WTC11 (cell line): ENCODE measurements around the gene DNAJB8. TPM values are rescaled to one million over a fixed set of nuclear protein-coding genes. Genes with fewer than 3 reads are reported as not detected.
A peak's percentile ranks its signal among the peaks of the same experiment; 100 is the strongest.

Experiments used
- ATAC-seq: fragments of 200-7000 bp; cut with Tn5 transposase; 2 replicates; pipeline ENCODE4 v1.10.0; 2021; ENCODE audit warnings: mild to moderate bottlenecking, moderate library complexity
- CTCF ChIA-PET: fragments of 300-600 bp; sonication (Branson Sonifier 250); formaldehyde crosslinking; loops from one replicate; lab custom pipeline; 2021; ENCODE audit warnings: antibody characterized with exemption; lab: Charles Lee
- POLR2A ChIA-PET: fragments of 350-600 bp; sonication (Branson Sonifier 250); formaldehyde crosslinking; loops from one replicate; lab custom pipeline; 2021; ENCODE audit warnings: antibody characterized with exemption; lab: Charles Lee
- DNase-seq: peaks from one replicate; pipeline ENCODE4 v3.0.0; 2021; ENCODE audit warnings: low spot score
- H3K27ac Mint-ChIP-seq: 2 replicates; pipeline ENCODE4 v1.8.0; 2021; ENCODE audit warnings: mixed read lengths
- H3K27me3 Mint-ChIP-seq: 2 replicates; pipeline ENCODE4 v1.8.0; 2021; ENCODE audit warnings: low read depth, mild to moderate bottlenecking, moderate library complexity, mixed read lengths
- H3K36me3 Mint-ChIP-seq: 2 replicates; pipeline ENCODE4 v1.8.0; 2021; ENCODE audit warnings: mixed read lengths
- H3K4me1 Mint-ChIP-seq: 2 replicates; pipeline ENCODE4 v1.8.0; 2022; ENCODE audit warnings: mixed read lengths
- H3K4me3 Mint-ChIP-seq: 2 replicates; pipeline ENCODE4 v1.8.0; 2021; ENCODE audit warnings: mild to moderate bottlenecking, moderate library complexity, mixed read lengths
- H3K9me3 Mint-ChIP-seq: 2 replicates; pipeline ENCODE4 v1.8.0; 2021; ENCODE audit warnings: mixed read lengths
- ATF3 ChIP-seq: sonication (generic); formaldehyde crosslinking; conservative IDR thresholded peaks from 2 replicates; pipeline ENCODE4 v1.8.1; 2022; ENCODE audit warnings: mild to moderate bottlenecking, missing genetic modification reagents
- E2F1 ChIP-seq: sonication (generic); formaldehyde crosslinking; IDR thresholded peaks from 2 replicates; pipeline ENCODE4 v1.8.0; 2022; ENCODE audit warnings: mild to moderate bottlenecking, missing genetic modification reagents
- EMX1 ChIP-seq: fragments of 250-450 bp; sonication (Bioruptor Pico); IDR thresholded peaks from 2 replicates; pipeline ENCODE4 v1.8.0; 2021; ENCODE audit warnings: mild to moderate bottlenecking
- ESRRA ChIP-seq: sonication (generic); formaldehyde crosslinking; IDR thresholded peaks from 2 replicates; pipeline ENCODE4 v1.8.1; 2022; ENCODE audit warnings: mild to moderate bottlenecking, missing genetic modification reagents, borderline replicate concordance
- FOXK1 ChIP-seq: sonication (generic); formaldehyde crosslinking; IDR thresholded peaks from 2 replicates; pipeline ENCODE4 v1.8.0; 2022; ENCODE audit warnings: mild to moderate bottlenecking, moderate library complexity, missing genetic modification reagents
- GABPB1 ChIP-seq: sonication (generic); formaldehyde crosslinking; IDR thresholded peaks from 2 replicates; pipeline ENCODE4 v1.8.1; 2023; ENCODE audit warnings: mild to moderate bottlenecking, missing genetic modification reagents
- GRHL2 ChIP-seq: fragments of 250-450 bp; sonication (Bioruptor Pico); IDR thresholded peaks from 2 replicates; pipeline ENCODE4 v1.8.0; 2022; ENCODE audit warnings: mild to moderate bottlenecking, moderate library complexity; ENCODE audit not compliant: insufficient replicate concordance, severe bottlenecking
- MAX ChIP-seq: sonication (generic); formaldehyde crosslinking; IDR thresholded peaks from 2 replicates; pipeline ENCODE4 v1.8.0; 2022; ENCODE audit warnings: mild to moderate bottlenecking, missing genetic modification reagents
- NR2C2 ChIP-seq: sonication (generic); formaldehyde crosslinking; IDR thresholded peaks from 2 replicates; pipeline ENCODE4 v1.8.0; 2022; ENCODE audit warnings: mild to moderate bottlenecking, missing genetic modification reagents
- SMAD4 ChIP-seq: sonication (generic); formaldehyde crosslinking; IDR thresholded peaks from 2 replicates; pipeline ENCODE4 v1.8.0; 2022; ENCODE audit warnings: mild to moderate bottlenecking, missing genetic modification reagents
- SOX15 ChIP-seq: fragments of 250-450 bp; sonication (Bioruptor Pico); IDR thresholded peaks from 2 replicates; pipeline ENCODE4 v1.9.0; 2021; ENCODE audit warnings: mild to moderate bottlenecking
- SP1 ChIP-seq: sonication (generic); formaldehyde crosslinking; conservative IDR thresholded peaks from 2 replicates; pipeline ENCODE4 v1.8.1; 2022; ENCODE audit warnings: missing genetic modification reagents
- ZNF423 ChIP-seq: fragments of 250-450 bp; sonication (Bioruptor Pico); IDR thresholded peaks from 2 replicates; pipeline ENCODE4 v2.1.2; 2022; ENCODE audit warnings: mild to moderate bottlenecking, moderate library complexity
- ZNF671 ChIP-seq: fragments of 250-450 bp; sonication (Bioruptor Pico); IDR thresholded peaks from 2 replicates; pipeline ENCODE4 v1.8.0; 2021; ENCODE audit warnings: mild to moderate bottlenecking
- total RNA-seq: library from RNA; stranded (reverse); gene quantifications from 3 replicates; pipeline ENCODE4 v1.2.3, GENCODE V29; 2021
- TF ChIP-seq, protein P1 (sequence below): fragments of 250-450 bp; sonication (Bioruptor Pico); IDR thresholded peaks from 2 replicates; pipeline ENCODE4 v1.9.0; 2021; ENCODE audit warnings: mild to moderate bottlenecking
- TF ChIP-seq, protein P2 (sequence below): sonication (generic); formaldehyde crosslinking; conservative IDR thresholded peaks from 2 replicates; pipeline ENCODE4 v1.8.1; 2023; ENCODE audit warnings: mild to moderate bottlenecking, low read depth, missing genetic modification reagents, moderate library complexity
- TF ChIP-seq, protein P3 (sequence below): sonication (generic); formaldehyde crosslinking; IDR thresholded peaks from 2 replicates; pipeline ENCODE4 v1.8.0; 2023; ENCODE audit warnings: missing genetic modification reagents
- TF ChIP-seq, protein P4 (sequence below): fragments of 250-450 bp; sonication (Bioruptor Pico); IDR thresholded peaks from 2 replicates; pipeline ENCODE4 v1.9.0; 2021; ENCODE audit warnings: moderate library complexity, mild to moderate bottlenecking, inconsistent platforms, borderline replicate concordance
- TF ChIP-seq, protein P5 (sequence below): fragments of 250-450 bp; sonication (Bioruptor Pico); IDR thresholded peaks from 2 replicates; pipeline ENCODE4 v2.1.2; 2022; ENCODE audit warnings: mild to moderate bottlenecking, moderate library complexity
- TF ChIP-seq, protein P6 (sequence below): sonication (generic); formaldehyde crosslinking; IDR thresholded peaks from 2 replicates; pipeline ENCODE4 v1.8.0; 2023; ENCODE audit warnings: mild to moderate bottlenecking, missing genetic modification reagents

DNAJB8 gene
- total RNA-seq, 1 experiment from 2014 or later, result not detected

DNA sequence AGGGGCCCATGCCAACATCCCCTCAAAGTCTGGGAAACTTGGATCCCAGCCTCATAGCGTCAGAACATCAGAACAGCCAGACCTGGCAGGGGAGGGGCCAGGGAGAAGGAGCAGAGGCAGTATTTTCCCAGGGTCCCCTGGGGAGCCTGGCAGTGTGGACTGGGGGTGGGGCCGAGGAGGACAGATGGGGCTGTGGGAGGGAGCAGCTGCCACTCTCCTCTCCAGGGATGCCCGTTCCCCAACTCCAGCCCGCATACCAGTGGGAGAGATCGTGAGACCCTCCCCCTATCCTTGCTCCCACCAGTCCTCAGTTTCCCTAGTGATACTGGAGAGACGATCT, 6.5 kb upstream of the DNAJB8 start:
- ATAC-seq (peak; percentile 31), DNase-seq (no peak)
- no peak overlapping the region for H3K4me3 Mint-ChIP-seq
- H3K9me3 Mint-ChIP-seq, result no peaks in the 10 kb centered on the region
- H3K27me3 Mint-ChIP-seq, result peaks cover 77% of the 10 kb centered on the region
- no peak overlapping the region for H3K27ac Mint-ChIP-seq
- CTCF ChIA-PET, result interaction anchor here (1.6 kb wide), 1 partner anchor 14 kb away, joined by 5 read pairs; no protein-coding TSS in a partner anchor
- TF ChIP-seq MAX, result no peak
- TF ChIP-seq, protein P1, sequence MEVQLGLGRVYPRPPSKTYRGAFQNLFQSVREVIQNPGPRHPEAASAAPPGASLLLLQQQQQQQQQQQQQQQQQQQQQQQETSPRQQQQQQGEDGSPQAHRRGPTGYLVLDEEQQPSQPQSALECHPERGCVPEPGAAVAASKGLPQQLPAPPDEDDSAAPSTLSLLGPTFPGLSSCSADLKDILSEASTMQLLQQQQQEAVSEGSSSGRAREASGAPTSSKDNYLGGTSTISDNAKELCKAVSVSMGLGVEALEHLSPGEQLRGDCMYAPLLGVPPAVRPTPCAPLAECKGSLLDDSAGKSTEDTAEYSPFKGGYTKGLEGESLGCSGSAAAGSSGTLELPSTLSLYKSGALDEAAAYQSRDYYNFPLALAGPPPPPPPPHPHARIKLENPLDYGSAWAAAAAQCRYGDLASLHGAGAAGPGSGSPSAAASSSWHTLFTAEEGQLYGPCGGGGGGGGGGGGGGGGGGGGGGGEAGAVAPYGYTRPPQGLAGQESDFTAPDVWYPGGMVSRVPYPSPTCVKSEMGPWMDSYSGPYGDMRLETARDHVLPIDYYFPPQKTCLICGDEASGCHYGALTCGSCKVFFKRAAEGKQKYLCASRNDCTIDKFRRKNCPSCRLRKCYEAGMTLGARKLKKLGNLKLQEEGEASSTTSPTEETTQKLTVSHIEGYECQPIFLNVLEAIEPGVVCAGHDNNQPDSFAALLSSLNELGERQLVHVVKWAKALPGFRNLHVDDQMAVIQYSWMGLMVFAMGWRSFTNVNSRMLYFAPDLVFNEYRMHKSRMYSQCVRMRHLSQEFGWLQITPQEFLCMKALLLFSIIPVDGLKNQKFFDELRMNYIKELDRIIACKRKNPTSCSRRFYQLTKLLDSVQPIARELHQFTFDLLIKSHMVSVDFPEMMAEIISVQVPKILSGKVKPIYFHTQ (CRISPR knock-in tag), result no peak
- no peak for TF ChIP-seq ATF3
- TF ChIP-seq FOXK1 (CRISPR knock-in tag), result no peak
- TF ChIP-seq, protein P2, sequence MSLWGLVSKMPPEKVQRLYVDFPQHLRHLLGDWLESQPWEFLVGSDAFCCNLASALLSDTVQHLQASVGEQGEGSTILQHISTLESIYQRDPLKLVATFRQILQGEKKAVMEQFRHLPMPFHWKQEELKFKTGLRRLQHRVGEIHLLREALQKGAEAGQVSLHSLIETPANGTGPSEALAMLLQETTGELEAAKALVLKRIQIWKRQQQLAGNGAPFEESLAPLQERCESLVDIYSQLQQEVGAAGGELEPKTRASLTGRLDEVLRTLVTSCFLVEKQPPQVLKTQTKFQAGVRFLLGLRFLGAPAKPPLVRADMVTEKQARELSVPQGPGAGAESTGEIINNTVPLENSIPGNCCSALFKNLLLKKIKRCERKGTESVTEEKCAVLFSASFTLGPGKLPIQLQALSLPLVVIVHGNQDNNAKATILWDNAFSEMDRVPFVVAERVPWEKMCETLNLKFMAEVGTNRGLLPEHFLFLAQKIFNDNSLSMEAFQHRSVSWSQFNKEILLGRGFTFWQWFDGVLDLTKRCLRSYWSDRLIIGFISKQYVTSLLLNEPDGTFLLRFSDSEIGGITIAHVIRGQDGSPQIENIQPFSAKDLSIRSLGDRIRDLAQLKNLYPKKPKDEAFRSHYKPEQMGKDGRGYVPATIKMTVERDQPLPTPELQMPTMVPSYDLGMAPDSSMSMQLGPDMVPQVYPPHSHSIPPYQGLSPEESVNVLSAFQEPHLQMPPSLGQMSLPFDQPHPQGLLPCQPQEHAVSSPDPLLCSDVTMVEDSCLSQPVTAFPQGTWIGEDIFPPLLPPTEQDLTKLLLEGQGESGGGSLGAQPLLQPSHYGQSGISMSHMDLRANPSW (CRISPR knock-in tag), result no peak
- TF ChIP-seq SP1 (CRISPR knock-in tag), result no peak
- no peak for TF ChIP-seq EMX1
- TF ChIP-seq, protein P3, sequence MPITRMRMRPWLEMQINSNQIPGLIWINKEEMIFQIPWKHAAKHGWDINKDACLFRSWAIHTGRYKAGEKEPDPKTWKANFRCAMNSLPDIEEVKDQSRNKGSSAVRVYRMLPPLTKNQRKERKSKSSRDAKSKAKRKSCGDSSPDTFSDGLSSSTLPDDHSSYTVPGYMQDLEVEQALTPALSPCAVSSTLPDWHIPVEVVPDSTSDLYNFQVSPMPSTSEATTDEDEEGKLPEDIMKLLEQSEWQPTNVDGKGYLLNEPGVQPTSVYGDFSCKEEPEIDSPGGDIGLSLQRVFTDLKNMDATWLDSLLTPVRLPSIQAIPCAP, result no peak
- TF ChIP-seq SMAD4, result no peak
- TF ChIP-seq, protein P4, sequence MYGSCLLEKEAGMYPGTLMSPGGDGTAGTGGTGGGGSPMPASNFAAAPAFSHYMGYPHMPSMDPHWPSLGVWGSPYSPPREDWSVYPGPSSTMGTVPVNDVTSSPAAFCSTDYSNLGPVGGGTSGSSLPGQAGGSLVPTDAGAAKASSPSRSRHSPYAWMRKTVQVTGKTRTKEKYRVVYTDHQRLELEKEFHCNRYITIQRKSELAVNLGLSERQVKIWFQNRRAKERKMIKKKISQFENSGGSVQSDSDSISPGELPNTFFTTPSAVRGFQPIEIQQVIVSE, result no peak
- no peak for TF ChIP-seq GRHL2 (CRISPR knock-in tag)
- no peak for TF ChIP-seq SOX15
- no peak for TF ChIP-seq ESRRA (CRISPR knock-in tag)
- no peak for TF ChIP-seq ZNF671
- TF ChIP-seq, protein P5, sequence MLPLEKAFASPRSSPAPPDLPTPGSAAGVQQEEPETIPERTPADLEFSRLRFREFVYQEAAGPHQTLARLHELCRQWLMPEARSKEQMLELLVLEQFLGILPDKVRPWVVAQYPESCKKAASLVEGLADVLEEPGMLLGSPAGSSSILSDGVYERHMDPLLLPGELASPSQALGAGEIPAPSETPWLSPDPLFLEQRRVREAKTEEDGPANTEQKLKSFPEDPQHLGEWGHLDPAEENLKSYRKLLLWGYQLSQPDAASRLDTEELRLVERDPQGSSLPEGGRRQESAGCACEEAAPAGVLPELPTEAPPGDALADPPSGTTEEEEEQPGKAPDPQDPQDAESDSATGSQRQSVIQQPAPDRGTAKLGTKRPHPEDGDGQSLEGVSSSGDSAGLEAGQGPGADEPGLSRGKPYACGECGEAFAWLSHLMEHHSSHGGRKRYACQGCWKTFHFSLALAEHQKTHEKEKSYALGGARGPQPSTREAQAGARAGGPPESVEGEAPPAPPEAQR (CRISPR knock-in tag), result no peak
- TF ChIP-seq ZNF423 (CRISPR knock-in tag), result no peak
- TF ChIP-seq E2F1 (CRISPR knock-in tag), result no peak
- no peak for TF ChIP-seq GABPB1 (CRISPR knock-in tag)
- TF ChIP-seq, protein P6, sequence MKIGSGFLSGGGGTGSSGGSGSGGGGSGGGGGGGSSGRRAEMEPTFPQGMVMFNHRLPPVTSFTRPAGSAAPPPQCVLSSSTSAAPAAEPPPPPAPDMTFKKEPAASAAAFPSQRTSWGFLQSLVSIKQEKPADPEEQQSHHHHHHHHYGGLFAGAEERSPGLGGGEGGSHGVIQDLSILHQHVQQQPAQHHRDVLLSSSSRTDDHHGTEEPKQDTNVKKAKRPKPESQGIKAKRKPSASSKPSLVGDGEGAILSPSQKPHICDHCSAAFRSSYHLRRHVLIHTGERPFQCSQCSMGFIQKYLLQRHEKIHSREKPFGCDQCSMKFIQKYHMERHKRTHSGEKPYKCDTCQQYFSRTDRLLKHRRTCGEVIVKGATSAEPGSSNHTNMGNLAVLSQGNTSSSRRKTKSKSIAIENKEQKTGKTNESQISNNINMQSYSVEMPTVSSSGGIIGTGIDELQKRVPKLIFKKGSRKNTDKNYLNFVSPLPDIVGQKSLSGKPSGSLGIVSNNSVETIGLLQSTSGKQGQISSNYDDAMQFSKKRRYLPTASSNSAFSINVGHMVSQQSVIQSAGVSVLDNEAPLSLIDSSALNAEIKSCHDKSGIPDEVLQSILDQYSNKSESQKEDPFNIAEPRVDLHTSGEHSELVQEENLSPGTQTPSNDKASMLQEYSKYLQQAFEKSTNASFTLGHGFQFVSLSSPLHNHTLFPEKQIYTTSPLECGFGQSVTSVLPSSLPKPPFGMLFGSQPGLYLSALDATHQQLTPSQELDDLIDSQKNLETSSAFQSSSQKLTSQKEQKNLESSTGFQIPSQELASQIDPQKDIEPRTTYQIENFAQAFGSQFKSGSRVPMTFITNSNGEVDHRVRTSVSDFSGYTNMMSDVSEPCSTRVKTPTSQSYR (CRISPR knock-in tag), result no peak
- TF ChIP-seq NR2C2 (CRISPR knock-in tag), result no peak
- H3K4me1 Mint-ChIP-seq, result peaks cover 22% of the 10 kb centered on the region
- POLR2A ChIA-PET, result no interaction called here
- no peaks in the 10 kb centered on the region for H3K36me3 Mint-ChIP-seq
